Osteoblast (primary cell): ENCODE data around the gene PPP2R3A. TPM values are rescaled to one million over a fixed set of nuclear protein-coding genes. Genes with fewer than 3 reads are reported as not detected.

Experiments
- DNase-seq: peaks from one replicate; pipeline ENCODE4 v3.0.0; 2011; ENCODE audit warnings: low spot score, mixed read lengths; ENCODE audit not compliant: insufficient read length; ENCODE audit errors: missing footprints
- H2AFZ ChIP-seq: 2 replicates; pipeline ENCODE4 v1.6.0; 2011; ENCODE audit warnings: mild to moderate bottlenecking, low read length
- H3K27ac ChIP-seq: 2 replicates; pipeline ENCODE4 v1.5.1; 2011; ENCODE audit warnings: mild to moderate bottlenecking, low read depth, low read length, moderate library complexity
- H3K27me3 ChIP-seq: 2 replicates; pipeline ENCODE4 v1.6.0; 2012; ENCODE audit warnings: mild to moderate bottlenecking, control low read depth, inconsistent platforms, low read length, moderate library complexity; ENCODE audit not compliant: insufficient read depth
- H3K36me3 ChIP-seq: 2 replicates; pipeline ENCODE4 v1.5.1; 2011; ENCODE audit warnings: mild to moderate bottlenecking, low read length, control low read depth, moderate library complexity; ENCODE audit not compliant: insufficient read depth
- H3K4me1 ChIP-seq: 2 replicates; pipeline ENCODE4 v1.5.1; 2011; ENCODE audit warnings: mild to moderate bottlenecking, low read length, control low read depth, moderate library complexity; ENCODE audit not compliant: insufficient read depth
- H3K4me2 ChIP-seq: 2 replicates; pipeline ENCODE4 v1.6.0; 2011; ENCODE audit warnings: mild to moderate bottlenecking, low read length; ENCODE audit not compliant: insufficient read depth
- H3K4me3 ChIP-seq: fragments of 200-600 bp; sonication (generic); 3 replicates; pipeline ENCODE4 v1.5.1; 2012; ENCODE audit warnings: mild to moderate bottlenecking, low read length, inconsistent platforms; ENCODE audit not compliant: insufficient read depth
- H3K79me2 ChIP-seq: 2 replicates; pipeline ENCODE4 v1.6.0; 2012; ENCODE audit warnings: mild to moderate bottlenecking, low read length, control low read depth, inconsistent platforms; ENCODE audit not compliant: insufficient read depth
- H3K9me3 ChIP-seq: 2 replicates; pipeline ENCODE4 v1.5.1; 2011; ENCODE audit warnings: low read depth, low read length, control low read depth
- H4K20me1 ChIP-seq: 2 replicates; pipeline ENCODE4 v1.6.0; 2012; ENCODE audit warnings: mild to moderate bottlenecking, low read length, control low read depth; ENCODE audit not compliant: insufficient read depth
- CTCF ChIP-seq: IDR thresholded peaks from 2 replicates; pipeline ENCODE4 v1.5.1; 2011; ENCODE audit warnings: mild to moderate bottlenecking, low read depth, low read length, moderate library complexity; ENCODE audit errors: extremely low read depth
- total RNA-seq: library from RNA; depleted of rRNA; stranded (reverse); fragments of >200 nt; gene quantifications from 2 replicates; pipeline ENCODE4 v1.2.3, GENCODE V29; 2012

PPP2R3A gene
- total RNA-seq, 1 donor: 23.9 TPM

- Histone ChIP-seq H3K27ac (no peak overlapping the region), H3K36me3 (peaks cover 8% of the 10 kb centered on the region), H4K20me1 (no peaks in the 10 kb centered on the region), H3K4me2 (no peak overlapping the region), H3K9me3 (no peaks in the 10 kb centered on the region), H3K4me3 (no peak overlapping the region), H3K79me2 (peaks cover 8% of the 10 kb centered on the region), H2AFZ (no peak overlapping the region), H3K4me1 (no peaks in the 10 kb centered on the region), H3K27me3 (no peaks in the 10 kb centered on the region)
- no peak for TF ChIP-seq CTCF
- no peak for DNase-seq
These were observed 70.8 kb downstream of the PPP2R3A start for GRCh38 chr3:136036306-136036705.

GRCh38 chr3:136038668-136039067 is 73.1 kb downstream of the PPP2R3A start:
- Histone ChIP-seq H3K4me3 (no peak overlapping the region), H3K36me3 (peaks cover 8% of the 10 kb centered on the region), H3K9me3 (no peaks in the 10 kb centered on the region), H3K79me2 (peaks cover 3% of the 10 kb centered on the region), H3K27me3 (no peaks in the 10 kb centered on the region), H2AFZ (no peak overlapping the region), H3K4me1 (no peaks in the 10 kb centered on the region), H4K20me1 (no peaks in the 10 kb centered on the region), H3K27ac (no peak overlapping the region), H3K4me2 (no peak overlapping the region)
- TF ChIP-seq CTCF: no peak
- no peak for DNase-seq

GRCh38 chr3:136042608-136043221 is 77.2 kb downstream of the PPP2R3A start:
- Histone ChIP-seq H3K4me1 (no peaks in the 10 kb centered on the region), H3K4me2 (no peak overlapping the region), H3K36me3 (peaks cover 24% of the 10 kb centered on the region), H3K27ac (no peak overlapping the region), H2AFZ (no peak overlapping the region), H4K20me1 (no peaks in the 10 kb centered on the region), H3K9me3 (no peaks in the 10 kb centered on the region), H3K4me3 (no peak overlapping the region), H3K27me3 (no peaks in the 10 kb centered on the region), H3K79me2 (no peaks in the 10 kb centered on the region)
- peak; percentile 73 for TF ChIP-seq CTCF
- DNase-seq: peak; percentile 65

- Histone ChIP-seq H3K4me2 (no peak overlapping the region), H3K9me3 (no peaks in the 10 kb centered on the region), H3K79me2 (no peaks in the 10 kb centered on the region), H3K27ac (no peak overlapping the region), H3K27me3 (no peaks in the 10 kb centered on the region), H3K36me3 (peaks cover 29% of the 10 kb centered on the region), H3K4me1 (no peaks in the 10 kb centered on the region), H3K4me3 (no peak overlapping the region), H4K20me1 (no peaks in the 10 kb centered on the region), H2AFZ (no peak overlapping the region)
- TF ChIP-seq CTCF: no peak
- DNase-seq: no peak
These were observed 79.6 kb downstream of the PPP2R3A start for GRCh38 chr3:136044980-136045745.
